ENCODE data around the gene ALKBH3.

ALKBH3 gene

DNA sequence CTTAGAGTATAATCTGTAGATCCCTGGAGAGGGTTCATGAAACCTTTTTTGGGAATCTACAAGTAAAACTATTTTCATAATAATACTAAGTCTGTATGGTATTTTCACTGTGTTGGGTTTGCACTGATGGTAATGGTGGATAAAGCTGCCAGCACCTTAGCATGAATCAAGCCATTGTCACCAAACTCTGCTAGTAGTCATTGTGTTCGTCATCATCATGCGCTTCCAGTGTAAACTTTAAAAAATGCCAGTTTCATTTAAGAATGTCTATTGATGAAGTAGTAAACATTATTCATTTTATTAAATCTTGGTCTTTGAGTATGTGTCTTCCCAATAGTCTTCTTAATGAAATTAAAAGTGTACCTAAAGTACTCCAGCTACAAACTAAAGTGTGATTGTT is 15.0 kb downstream of the ALKBH3 start:
- no peak for DNase-seq

DNA sequence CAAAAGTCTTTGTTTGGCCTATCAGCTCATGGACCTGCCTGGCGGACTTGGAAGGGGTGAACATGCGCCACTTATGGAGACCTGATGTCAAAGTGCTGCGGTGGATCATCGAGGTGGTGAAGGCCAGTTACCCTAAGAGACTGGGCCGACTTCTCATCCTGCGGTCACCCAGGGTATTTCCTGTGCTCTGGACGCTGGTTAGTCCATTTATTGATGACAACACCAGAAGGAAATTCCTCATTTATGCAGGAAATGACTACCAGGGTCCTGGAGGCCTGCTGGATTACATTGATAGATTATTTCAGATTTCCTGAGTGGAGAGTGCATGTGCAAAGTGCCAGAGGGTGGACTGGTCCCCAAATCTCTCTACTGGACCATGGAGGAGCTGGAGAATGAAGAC is 17.9 kb downstream of the ALKBH3 start:
- no peak for DNase-seq

GRCh38 chr11:43899094-43899493 is 18.5 kb downstream of the ALKBH3 start:
- DNase-seq: no peak

DNA sequence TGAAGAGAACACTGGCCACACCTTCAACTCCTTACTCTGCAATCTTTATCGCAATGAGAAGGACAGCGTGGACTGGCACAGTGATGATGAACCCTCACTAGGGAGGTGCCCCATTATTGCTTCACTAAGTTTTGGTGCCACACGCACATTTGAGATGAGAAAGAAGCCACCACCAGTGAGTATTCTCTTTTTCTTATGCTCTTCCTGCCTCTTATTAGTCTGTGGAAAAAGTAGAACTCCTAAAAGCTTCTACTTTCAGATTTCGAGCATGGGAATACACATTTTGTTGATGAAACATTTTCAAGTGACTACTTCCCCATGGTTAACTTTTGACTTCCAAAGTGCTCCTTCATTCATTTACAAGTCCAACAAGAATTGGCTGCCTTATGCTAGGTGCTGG is 20.9 kb downstream of the ALKBH3 start:
- DNase-seq: no peak

GRCh38 chr11:43903078-43903477 is 22.4 kb downstream of the ALKBH3 start:
- no peak for DNase-seq

DNA sequence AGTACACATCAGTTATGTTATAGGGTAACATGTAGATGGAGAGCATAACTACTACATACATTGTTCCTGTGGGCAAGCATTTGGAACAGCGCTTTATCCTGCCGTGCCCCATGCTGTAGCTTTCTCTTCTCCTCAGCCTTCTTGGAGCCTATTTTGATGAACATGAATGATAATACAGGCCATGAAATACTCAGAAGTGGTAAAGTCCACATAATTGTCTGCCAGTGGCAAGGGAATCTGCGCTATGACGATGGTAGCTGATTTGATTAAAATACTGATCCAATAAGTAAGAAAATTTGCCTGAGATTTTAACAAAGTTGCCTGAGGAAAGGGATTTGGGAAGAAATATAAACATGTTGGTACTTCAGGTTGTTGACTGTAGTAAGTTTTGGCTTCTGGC is 23.3 kb downstream of the ALKBH3 start:
- no peak for DNase-seq

DNA sequence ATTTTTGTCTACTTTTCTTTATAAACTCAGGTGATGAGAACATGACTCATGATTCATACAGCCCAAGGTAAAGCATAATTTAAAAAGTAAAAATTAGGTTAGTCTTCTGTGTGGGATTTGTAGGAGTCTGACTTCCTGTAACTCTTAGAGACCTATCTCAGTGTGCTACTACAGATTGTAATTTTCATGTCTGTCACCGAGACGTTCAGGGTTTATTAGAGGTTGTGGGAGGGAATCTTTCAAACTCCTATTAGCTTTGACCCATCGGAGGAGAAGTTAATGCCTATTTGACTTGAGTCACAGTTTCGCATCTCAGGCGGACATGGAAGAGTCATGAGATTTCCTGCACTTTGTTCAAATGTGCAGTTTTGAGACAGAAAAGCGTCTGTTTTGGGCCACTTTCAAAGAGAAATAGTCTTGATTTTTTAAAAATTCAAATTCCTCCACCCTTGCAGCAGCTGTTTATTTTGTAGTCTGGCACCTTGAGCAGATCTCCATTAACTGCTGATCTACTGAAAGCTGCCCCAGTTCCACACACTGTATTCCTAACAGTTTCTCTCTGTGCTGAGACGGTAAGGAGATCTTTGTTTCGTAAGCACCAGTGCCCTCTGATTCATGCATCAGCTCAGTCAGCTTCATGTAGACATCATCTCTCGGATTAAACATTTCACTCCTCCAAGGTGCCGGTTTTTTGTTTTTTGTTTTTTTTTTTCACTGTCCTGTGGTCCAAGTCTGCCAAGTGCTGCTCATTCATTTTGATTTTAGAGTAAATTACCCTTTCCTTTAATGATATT is 24.3 kb downstream of the ALKBH3 start:
- DNase-seq: no peak

DNA sequence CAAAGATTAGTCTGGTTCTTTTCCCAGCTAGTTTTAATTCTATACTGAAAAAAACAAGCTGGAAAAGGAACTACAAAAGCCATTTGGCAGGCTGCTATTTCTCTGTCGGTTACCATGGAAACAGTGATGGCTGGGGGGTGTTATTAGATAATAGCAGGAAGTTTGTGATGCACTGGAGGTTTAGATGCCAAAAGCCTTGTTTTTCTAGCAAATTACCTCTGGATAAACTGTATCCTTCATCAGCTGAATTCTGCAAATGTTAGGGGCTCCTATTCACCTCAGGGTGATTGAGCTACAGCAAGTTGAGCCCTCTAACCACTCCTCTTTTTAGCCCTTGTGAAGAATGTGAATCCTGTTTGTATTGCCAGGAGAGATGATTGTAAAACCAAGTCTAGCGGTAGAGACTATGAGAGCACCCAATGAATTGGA is 25.2 kb downstream of the ALKBH3 start:
- DNase-seq: no peak

DNA sequence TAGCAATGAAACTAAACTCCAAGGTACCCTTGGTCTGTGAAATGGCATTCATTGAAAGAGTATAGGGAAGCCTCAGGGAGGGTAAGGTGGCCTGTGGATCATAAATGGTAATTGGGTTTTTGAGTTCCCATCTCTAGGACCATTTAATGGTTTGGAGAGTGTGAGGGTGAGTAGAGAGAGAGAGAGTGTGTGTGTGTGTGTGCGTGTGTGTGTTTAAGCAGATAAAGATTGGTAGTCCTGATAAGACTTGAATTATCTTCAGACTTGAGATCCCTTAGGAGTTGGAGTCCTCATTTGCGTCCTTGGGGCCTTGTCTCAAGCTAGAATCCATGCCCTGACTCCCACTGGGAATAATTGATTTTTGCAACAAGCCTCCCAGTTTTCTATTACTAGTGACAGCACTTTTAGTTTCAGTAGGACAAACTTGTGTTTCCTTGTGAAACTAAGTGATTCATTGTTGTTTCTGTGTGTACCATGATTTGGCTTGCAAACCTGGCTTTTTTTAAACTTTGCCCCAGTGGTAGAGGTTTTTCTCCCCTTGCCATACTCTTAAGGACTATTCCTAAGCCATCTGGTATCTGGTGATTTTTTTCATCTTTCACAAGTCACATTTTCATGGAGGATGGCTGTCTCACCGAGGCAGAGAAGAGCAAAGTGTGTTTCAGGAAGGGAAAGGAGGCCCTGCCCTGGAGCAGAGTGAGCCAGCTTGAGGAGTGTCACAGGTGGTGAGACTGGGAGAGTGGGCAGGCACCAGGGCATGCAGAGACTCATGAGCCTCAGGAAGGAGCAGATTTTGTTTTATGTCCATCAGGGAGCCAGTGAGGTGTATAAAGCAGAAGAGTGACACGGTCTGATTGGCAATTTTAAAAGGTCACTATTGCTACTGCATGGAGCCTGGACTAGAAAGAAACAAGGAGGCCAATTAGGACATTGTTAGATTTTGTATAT is 26.7 kb downstream of the ALKBH3 start:
- DNase-seq: no peak

DNA sequence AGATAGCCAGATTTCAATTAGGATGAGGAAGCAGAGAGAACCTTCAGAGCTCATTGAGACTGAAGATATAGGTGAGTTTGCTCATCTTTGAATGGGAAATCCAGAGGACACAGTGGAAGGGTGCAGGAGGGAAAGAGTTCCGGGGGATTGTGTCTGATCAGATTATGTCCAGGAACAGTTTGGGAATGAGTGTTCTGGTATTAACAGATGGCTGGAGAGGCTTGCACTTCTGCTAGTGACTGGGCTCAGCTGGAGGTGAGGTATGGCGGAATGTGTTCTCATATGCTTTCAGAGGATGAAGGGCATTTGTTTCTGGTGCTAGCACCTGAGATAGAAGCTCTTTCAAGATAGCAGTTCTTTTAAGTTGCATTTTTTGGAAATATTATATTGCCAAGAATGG is 27.6 kb downstream of the ALKBH3 start:
- DNase-seq: no peak

- DNase-seq: no peak
Measured at GRCh38 chr11:43908683-43909082, 28.1 kb downstream of the ALKBH3 start.

DNA sequence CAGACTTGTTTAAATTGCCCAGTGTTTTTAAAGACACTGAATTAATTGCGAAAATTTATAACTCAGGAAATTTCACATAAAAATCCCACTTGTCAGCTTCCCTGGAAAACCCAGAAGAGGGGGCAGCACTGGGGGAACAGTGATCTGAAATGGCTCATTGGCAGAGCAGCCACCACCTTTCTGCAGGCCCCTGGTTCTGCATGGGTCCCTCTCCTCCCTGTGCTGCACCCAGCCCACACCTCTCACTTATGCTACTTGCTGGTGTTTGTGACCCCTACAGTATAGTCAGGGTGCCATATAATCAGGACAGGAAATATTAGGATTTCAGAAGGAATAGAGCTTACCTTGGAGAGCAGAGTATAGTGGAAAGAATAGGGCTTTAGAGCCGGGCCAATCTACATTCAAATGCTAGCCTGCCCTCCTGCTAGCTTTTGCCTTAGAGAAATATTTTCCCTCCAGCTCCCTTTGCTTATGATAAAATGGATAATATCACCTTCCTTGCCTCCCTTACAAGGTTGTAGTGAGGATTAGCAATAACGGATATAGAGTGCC is 33.3 kb downstream of the ALKBH3 start:
- no peak for DNase-seq

DNA sequence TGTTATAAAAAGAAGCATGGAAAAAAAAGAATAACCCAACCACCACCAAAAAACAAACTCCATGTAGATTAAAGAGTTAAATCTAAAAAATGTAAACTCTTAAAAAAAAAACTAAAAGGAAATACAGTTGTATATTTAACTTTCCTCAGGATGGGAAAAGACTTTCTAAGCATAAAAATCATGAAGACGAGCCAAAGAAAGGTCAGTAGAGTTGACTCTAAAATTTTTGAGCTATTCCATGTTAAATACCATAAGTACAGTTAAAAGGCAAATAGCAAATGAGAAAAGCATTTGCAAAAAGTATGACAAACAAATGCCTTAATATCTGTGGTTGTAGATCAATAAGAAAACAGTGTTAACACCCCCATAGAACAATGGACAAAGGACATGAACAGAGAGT is 33.8 kb downstream of the ALKBH3 start:
- no peak for DNase-seq

DNA sequence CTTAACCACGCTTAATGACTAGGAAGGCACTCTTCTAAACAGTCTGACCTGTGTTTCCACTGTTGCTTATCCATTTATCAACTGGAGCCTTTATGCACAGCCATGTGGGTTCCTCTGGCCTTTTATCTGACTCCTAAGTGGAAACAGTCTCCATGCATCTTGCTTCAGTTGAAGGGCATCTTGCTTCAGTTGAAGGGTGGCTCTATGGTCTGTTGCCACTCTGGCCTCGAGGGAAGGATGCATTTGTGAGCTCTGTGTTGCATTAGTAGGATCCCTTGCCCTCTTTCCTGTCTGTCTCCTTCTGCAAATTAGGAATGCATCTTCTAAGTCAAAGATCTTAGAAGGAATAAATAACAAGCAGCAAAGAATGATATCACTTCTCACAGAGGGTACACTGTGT is 36.0 kb downstream of the ALKBH3 start:
- DNase-seq: no peak

DNA sequence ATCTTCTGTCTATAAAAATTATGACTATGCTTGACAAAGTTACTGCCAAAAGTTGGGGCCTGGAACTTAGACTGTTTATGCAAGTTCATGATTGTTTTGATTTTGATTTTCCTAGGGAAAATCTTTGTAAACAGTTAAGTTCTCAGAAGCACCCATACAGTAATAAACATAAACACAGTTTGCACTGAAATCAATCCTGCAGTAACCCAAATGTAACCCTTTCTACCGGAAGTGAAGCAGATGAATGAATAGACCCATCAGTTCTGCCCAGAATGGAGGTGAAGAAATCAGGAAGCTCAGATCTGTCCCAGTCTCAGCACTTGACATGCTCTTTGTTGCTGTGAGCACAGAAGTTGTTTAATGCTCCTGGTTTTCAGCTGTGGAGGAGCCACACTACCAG is 37.2 kb downstream of the ALKBH3 start:
- DNase-seq: no peak

GRCh38 chr11:43918662-43919061 is 38.0 kb downstream of the ALKBH3 start:
- DNase-seq: no peak

DNA sequence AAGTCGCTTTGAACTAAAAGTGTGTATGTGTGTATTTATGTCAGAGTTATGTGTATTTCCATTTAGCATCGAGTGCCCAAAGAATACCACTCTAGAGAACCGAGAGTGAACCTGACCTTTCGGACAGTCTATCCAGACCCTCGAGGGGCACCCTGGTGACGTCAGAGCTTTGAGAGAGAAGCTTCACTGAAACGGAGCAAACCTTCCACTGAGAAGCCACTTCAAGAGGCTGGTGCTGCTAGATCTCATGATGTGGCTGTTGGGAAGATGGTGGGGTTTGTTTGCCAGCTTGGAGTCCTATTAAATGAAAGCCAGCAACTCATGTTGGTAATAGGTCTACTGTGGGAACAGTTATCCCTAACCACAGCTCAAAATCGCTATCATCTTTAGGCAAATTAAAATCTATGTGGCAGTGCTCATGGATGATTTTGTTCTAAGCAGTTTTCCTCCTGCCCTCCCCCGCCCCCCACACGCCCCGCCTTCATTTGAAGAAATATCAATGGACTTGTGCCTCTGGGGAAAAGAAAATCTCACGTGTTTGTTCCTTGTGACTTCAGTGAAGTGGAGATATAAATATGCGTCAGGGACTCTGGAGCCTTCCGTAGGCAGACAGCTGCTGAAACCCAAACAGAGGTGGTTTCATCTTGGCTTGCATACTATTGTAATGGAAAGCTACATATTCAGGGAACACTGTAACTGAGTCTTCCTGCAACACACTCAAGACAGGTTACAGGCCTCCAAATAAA is 39.4 kb downstream of the ALKBH3 start:
- DNase-seq: no peak

- DNase-seq: no peak
Measured at GRCh38 chr11:43920598-43921419, 40.2 kb downstream of the ALKBH3 start.

DNA sequence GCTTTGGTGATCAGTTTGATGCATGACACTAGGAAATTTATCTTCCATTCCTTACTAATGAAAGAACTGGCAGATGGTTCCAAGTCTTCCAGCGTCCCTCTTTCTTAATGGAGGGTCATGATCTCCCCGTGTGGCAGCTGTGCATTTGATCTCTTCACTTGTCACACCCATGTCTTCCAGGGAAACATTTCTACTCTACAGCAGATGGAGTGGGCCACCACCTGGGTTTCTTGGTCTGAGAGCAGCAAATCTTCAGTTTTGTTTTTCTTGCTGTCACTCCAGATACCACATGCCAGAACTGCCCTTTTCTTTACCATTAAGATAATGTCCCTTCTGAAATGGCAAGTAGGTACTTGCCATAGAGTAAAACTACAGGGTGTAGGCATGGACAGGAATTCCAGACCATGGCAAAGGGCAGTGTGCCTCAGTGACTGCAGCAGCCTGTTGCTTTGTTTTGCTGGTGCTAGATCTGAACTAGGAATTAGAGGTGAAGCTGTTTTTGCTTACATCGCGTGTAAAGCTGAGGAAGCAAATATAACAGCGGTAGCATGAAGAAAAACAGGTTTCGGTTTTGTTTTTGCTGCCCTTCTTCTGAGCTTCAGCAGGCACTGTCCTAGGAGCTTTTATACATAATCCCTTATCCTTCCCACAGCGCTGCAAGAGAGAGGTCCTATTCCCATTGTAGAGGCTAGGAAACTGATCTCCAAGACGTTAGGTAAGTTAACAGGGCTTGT is 41.1 kb downstream of the ALKBH3 start:
- no peak for DNase-seq

DNA sequence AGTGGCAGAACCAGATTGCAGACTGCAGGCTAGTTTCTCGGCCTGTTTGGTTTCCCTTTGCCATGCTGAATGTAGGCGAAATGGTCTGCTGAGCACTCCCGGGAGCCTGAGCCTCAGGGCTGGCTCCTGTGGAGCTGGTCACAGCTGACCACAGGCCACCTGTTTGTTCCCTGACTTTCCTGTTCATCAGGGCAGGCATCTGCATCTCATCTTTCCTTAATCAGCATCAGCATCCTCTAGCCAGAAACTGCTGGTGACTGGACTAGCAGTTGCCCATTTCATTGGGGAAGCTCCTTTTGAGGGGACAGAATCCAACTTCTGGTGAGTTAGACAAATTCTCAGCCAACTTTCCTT is 41.6 kb downstream of the ALKBH3 start:
- DNase-seq: no peak

- DNase-seq: no peak
Measured at GRCh38 chr11:43922744-43923405, 42.2 kb downstream of the ALKBH3 start.

Data from CD4-positive, alpha-beta T cell treated with Interleukin-17A for 1 hour (primary cell).